Stimulated activated CD4-positive, alpha-beta T cell treated with anti-CD3 and anti-CD28 coated beads, Interleukin-1b, Interleukin-23, amount 100 ng/mL, for 24 hours (primary cell): Measurements from ENCODE around the gene EDNRB.

Experiments used
- DNase-seq, 4 experiments: peaks; one replicate each; pipeline ENCODE4 v3.0.0-alpha.2; 2020; ENCODE audit warnings: low read depth in 4 of 4, low spot score in 1 of 4

EDNRB gene

GRCh38 chr13:77846173-77846572 is 72.5 kb downstream of the EDNRB start:
- no peak for DNase-seq
